K562 (cell line): ENCODE results near the gene PNPLA1. TPM values are rescaled to one million over a fixed set of nuclear protein-coding genes. Genes with fewer than 3 reads are reported as not detected.

Source experiments
- ATAC-seq: fragments of 200-7000 bp; cut with Tn5 transposase; 3 replicates; pipeline ENCODE4 v1.9.1; 2020; ENCODE audit warnings: moderate library complexity
- BruUV-seq: library from RNA; stranded (reverse); fragments of 400-500 nt; replicated peaks from 2 replicates; lab custom pipeline; 2021; lab: Mats Ljungman, UMichigan
- CTCF ChIA-PET: fragments of 300-600 bp; formaldehyde crosslinking; extraction: SDS; loops from one replicate; lab custom pipeline; 2021; ENCODE audit warnings: low intra/inter-chr PET ratio; lab: Yijun Ruan, JAX
- POLR2A ChIA-PET: fragments of 300-600, 350-650 bp; sonication (Branson Sonifier 250); formaldehyde crosslinking; extraction: SDS; loops from one replicate; lab custom pipeline; 2021; ENCODE audit warnings: antibody characterized with exemption, inconsistent platforms; lab: Yijun Ruan, JAX
- DNase-seq, 4 experiments: peaks; one replicate each; pipeline versions ENCODE4 v3.0.0 to v3.0.0-alpha.2; 2011 to 2018; ENCODE audit warnings: low spot score in 3 of 4, mixed read lengths in 3 of 4; ENCODE audit errors: extremely low read depth in 1 of 4
- FAIRE-seq: peaks from 2 replicates; lab custom pipeline; 2011; peaks lifted over from hg19 to GRCh38; lab: Jason Lieb, UNC
- H2AFZ ChIP-seq: 2 replicates; pipeline ENCODE4 v1.6.0; 2011; ENCODE audit warnings: low read depth, low read length, control low read depth, inconsistent platforms
- H3K27ac ChIP-seq: fragments of 200-600 bp; 3 replicates; pipeline ENCODE4 v1.8.0; 2011; ENCODE audit warnings: low read depth, mild to moderate bottlenecking, control low read depth, inconsistent platforms, low read length, moderate library complexity, mixed read lengths; ENCODE audit errors: extremely low read depth
- H3K27me3 ChIP-seq, 2 experiments: fragments of 300-600 bp in 1 of 2; 2 replicates in 1 of 2; 3 replicates in 1 of 2; pipeline versions ENCODE4 v1.6.0 to v1.8.0; 2011; ENCODE audit warnings: inconsistent platforms in 2 of 2, low read length in 2 of 2, mild to moderate bottlenecking in 1 of 2, mixed read lengths in 1 of 2, moderate library complexity in 1 of 2; ENCODE audit not compliant: control insufficient read depth in 2 of 2, insufficient read depth in 2 of 2
- H3K36me3 ChIP-seq: fragments of 300-600 bp; 3 replicates; pipeline ENCODE4 v1.8.0; 2011; ENCODE audit warnings: mild to moderate bottlenecking, low read length, inconsistent platforms; ENCODE audit not compliant: control insufficient read depth, insufficient read depth
- H3K4me1 ChIP-seq, 2 experiments: fragments of 200-600 bp in 1 of 2; replicated peaks in 1 of 2; 2 replicates in 1 of 2; 3 replicates in 1 of 2; pipeline versions ENCODE4 v1.5.1 to v1.8.0; 2011; ENCODE audit warnings: inconsistent platforms in 2 of 2, low read length in 2 of 2, mild to moderate bottlenecking in 1 of 2, mixed read lengths in 1 of 2, moderate library complexity in 1 of 2; ENCODE audit not compliant: control insufficient read depth in 2 of 2, insufficient read depth in 2 of 2
- H3K4me2 ChIP-seq: 2 replicates; pipeline ENCODE4 v1.6.1; 2011; ENCODE audit warnings: low read length, control low read depth, inconsistent platforms, mixed read lengths; ENCODE audit not compliant: insufficient read depth
- H3K4me3 ChIP-seq: fragments of 200-600 bp; sonication (generic), shearing (Covaris generic); 2 replicates; pipeline ENCODE4 v1.5.1; 2016; ENCODE audit warnings: control low read depth, inconsistent platforms
- H3K79me2 ChIP-seq: fragments of 200-600 bp; 3 replicates; pipeline ENCODE4 v1.8.0; 2011; ENCODE audit warnings: low read length, inconsistent platforms; ENCODE audit not compliant: control insufficient read depth, insufficient read depth
- H3K9ac ChIP-seq, 2 experiments: 2 replicates each; pipeline versions ENCODE4 v1.6.0 to v1.6.1; 2011; ENCODE audit warnings: low read depth in 2 of 2, low read length in 2 of 2, control low read depth in 1 of 2, inconsistent platforms in 1 of 2, mild to moderate bottlenecking in 1 of 2, mixed read lengths in 1 of 2; ENCODE audit not compliant: insufficient read depth in 1 of 2
- H3K9me1 ChIP-seq: one replicate; pipeline ENCODE4 v1.6.0; 2011; ENCODE audit warnings: inconsistent platforms, mild to moderate bottlenecking, low read length, moderate library complexity; ENCODE audit not compliant: control insufficient read depth, insufficient read depth
- H3K9me3 ChIP-seq: replicated peaks from 2 replicates; pipeline ENCODE4 v1.5.1; 2011; ENCODE audit warnings: low read depth, low read length, inconsistent platforms; ENCODE audit not compliant: control insufficient read depth, insufficient read depth
- H4K20me1 ChIP-seq: replicated peaks from 2 replicates; pipeline ENCODE4 v1.6.1; 2011; ENCODE audit warnings: low read length, inconsistent platforms, mixed read lengths; ENCODE audit not compliant: control insufficient read depth, insufficient read depth
- BCOR ChIP-seq: fragments of 450-650 bp; IDR thresholded peaks from 2 replicates; pipeline ENCODE4 v1.6.1; 2016
- BRCA1 ChIP-seq, 2 experiments: fragments of 450-650 bp in 1 of 2; sonication (generic) in 1 of 2; formaldehyde crosslinking in 1 of 2; IDR thresholded peaks; 2 replicates each; pipeline versions ENCODE4 v1.5.0 to v1.6.1; 2017 to 2020; ENCODE audit warnings: mild to moderate bottlenecking in 1 of 2, missing genetic modification reagents in 1 of 2
- BRD9 ChIP-seq: fragments of 450-650 bp; IDR thresholded peaks from 2 replicates; pipeline ENCODE4 v1.6.1; 2018; ENCODE audit warnings: low read depth; ENCODE audit not compliant: partially characterized antibody
- CSDE1 ChIP-seq, 2 experiments: fragments of 450-650 bp; IDR thresholded peaks; 2 replicates each; pipeline ENCODE4 v1.6.1; 2016; ENCODE audit warnings: mild to moderate bottlenecking in 1 of 2
- HLTF ChIP-seq: fragments of 450-650 bp; IDR thresholded peaks from 2 replicates; pipeline ENCODE4 v1.6.1; 2016
- MCM2 ChIP-seq: fragments of 450-650 bp; IDR thresholded peaks from 2 replicates; pipeline ENCODE4 v1.6.1; 2017; ENCODE audit warnings: low read depth, mild to moderate bottlenecking
- NFE2L1 ChIP-seq: fragments of 450-650 bp; IDR thresholded peaks from 2 replicates; pipeline ENCODE4 v1.6.1; 2016; ENCODE audit warnings: missing genetic modification characterization, low read depth, mild to moderate bottlenecking, missing compliant biosample characterization, moderate library complexity, borderline replicate concordance
- PML ChIP-seq: IDR thresholded peaks from 2 replicates; pipeline ENCODE4 v1.6.1; 2012; ENCODE audit warnings: low read length, inconsistent platforms
- RBM25 ChIP-seq: fragments of 200-400 bp; formaldehyde crosslinking; IDR thresholded peaks from 2 replicates; pipeline ENCODE4 v1.6.1; 2018; ENCODE audit warnings: low read length, low read depth, moderate library complexity; ENCODE audit not compliant: severe bottlenecking
- SAFB2 ChIP-seq: fragments of 200-400 bp; formaldehyde crosslinking; IDR thresholded peaks from 2 replicates; pipeline ENCODE4 v1.6.1; 2018; ENCODE audit warnings: borderline replicate concordance, low read length, low read depth, moderate library complexity; ENCODE audit not compliant: severe bottlenecking
- SPI1 ChIP-seq: IDR thresholded peaks from 2 replicates; pipeline ENCODE4 v1.6.1; 2011; ENCODE audit warnings: low read depth, low read length, control low read depth, borderline replicate concordance
- ZNF165 ChIP-seq: fragments of 250-450 bp; sonication (Bioruptor Pico); IDR thresholded peaks from 2 replicates; pipeline ENCODE4 v1.4.0; 2020; ENCODE audit warnings: borderline replicate concordance
- ZNF695 ChIP-seq: fragments of 450-650 bp; formaldehyde crosslinking; IDR thresholded peaks from 2 replicates; pipeline ENCODE4 v1.4.0; 2020; ENCODE audit warnings: mild to moderate bottlenecking, moderate library complexity
- ZNF75A ChIP-seq: fragments of 450-650 bp; formaldehyde crosslinking; IDR thresholded peaks from 2 replicates; pipeline ENCODE4 v1.4.0; 2020; ENCODE audit warnings: mild to moderate bottlenecking
- WGBS: fragments of 100-300 bp; shearing (Covaris generic); methylation state at CpG from one replicate; pipeline ENCODE4 v1.1.6; 2016; ENCODE audit warnings: low coverage, mixed read lengths; ENCODE audit not compliant: insufficient coverage; ENCODE audit errors: missing lambda C conversion rate; 5-methylcytosine and 5-hydroxymethylcytosine counted together
- in situ Hi-C: fragments of 300-500 bp; cut with MboI; formaldehyde crosslinking; loops from 4 replicates; pipeline ENCODE4 v1.15.0; 2018; ENCODE audit warnings: inconsistent platforms, mixed read lengths
- intact Hi-C: fragments of 100-400 bp; cut with micrococcal nuclease; formaldehyde crosslinking; loops from 2 replicates; pipeline ENCODE4 v1.14.2; 2022
- polyA plus RNA-seq, 8 experiments: library from polyadenylated mRNA; depleted of rRNA in 4 of 8; stranded (reverse) in 5 of 8; unstranded in 3 of 8; fragments of >200 nt; fragmentation: Nextera tagmentation in 2 of 8; fragmentation: Illumina TruSeq in 1 of 8; extraction: Ambion mirVana in 2 of 8; extraction: Trizol in 1 of 8; gene quantifications; 2 replicates each; pipeline versions ENCODE4 v1.2.1 to v1.2.3, GENCODE V29; 2011 to 2014; ENCODE audit warnings: inconsistent platforms in 1 of 8, missing spikeins in 1 of 8
- total RNA-seq, 7 experiments: library from RNA; depleted of rRNA in 6 of 7; stranded (reverse); fragments of >200 nt in 6 of 7; fragmentation: Illumina TruSeq in 2 of 7; extraction: Trizol in 2 of 7; gene quantifications; 2 replicates each; pipeline versions ENCODE4 v1.2.1 to v1.2.3, GENCODE V29; 2011 to 2021; ENCODE audit warnings: low replicate concordance in 1 of 7
- TF ChIP-seq, protein P1 (sequence below): fragments of 250-450 bp; sonication (Bioruptor Pico); IDR thresholded peaks from 2 replicates; pipeline ENCODE4 v1.5.0; 2021; ENCODE audit warnings: mild to moderate bottlenecking, borderline replicate concordance
- TF ChIP-seq, protein P2 (sequence below): fragments of 250-450 bp; sonication (Bioruptor Pico); IDR thresholded peaks from 2 replicates; pipeline ENCODE4 v1.5.0; 2021
- TF ChIP-seq, protein P3 (sequence below): IDR thresholded peaks from 2 replicates; pipeline ENCODE4 v1.6.1; 2016; ENCODE audit warnings: missing genetic modification characterization, missing compliant biosample characterization
- TF ChIP-seq, protein P4 (sequence below), 2 experiments: fragments of 450-650 bp in 1 of 2; sonication (generic) in 1 of 2; formaldehyde crosslinking; conservative IDR thresholded peaks; 2 replicates each; pipeline versions ENCODE4 v1.4.0 to v1.8.1; 2020 to 2022; ENCODE audit warnings: mild to moderate bottlenecking in 1 of 2, missing genetic modification reagents in 1 of 2

The PNPLA1 gene
- total and polyA plus RNA-seq, 9 of the 15 experiments (the other 6 are each of a cell fraction or from before 2014, with no cell fraction given), result 0.04 to 0.27 (median 0.13) TPM; not detected in 2

DNA sequence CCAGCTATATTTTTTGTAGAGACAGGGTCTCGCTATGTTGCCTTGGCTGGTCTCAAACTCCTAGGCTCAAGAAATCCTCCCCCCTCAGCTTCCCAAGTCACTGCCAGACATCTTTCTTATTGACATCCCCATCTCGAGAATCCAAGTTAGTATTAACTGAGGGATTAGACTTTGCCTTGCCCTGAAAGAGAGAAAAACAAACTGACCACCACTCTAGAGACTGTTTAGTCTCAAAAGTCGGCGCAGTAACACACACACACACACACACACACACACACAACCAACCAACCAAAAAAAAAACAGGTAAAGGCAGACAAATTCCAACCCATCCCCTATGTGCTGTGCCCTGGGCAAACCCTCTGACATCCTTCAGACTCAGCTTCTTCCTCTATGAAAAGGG lies 27.2 kb upstream of the PNPLA1 start:
- no peaks in the 10 kb centered on the region for H4K20me1 ChIP-seq
- TF ChIP-seq BCOR (no peak), NFE2L1 (no peak), MCM2 (no peak), RBM25 (no peak), SAFB2 (no peak), PML (no peak), CSDE1 (IDR thresholded peaks at IDR 0.05) (no peak), HLTF (no peak), BRD9 (no peak), BRCA1 (IDR thresholded peaks at IDR 0.05) (no peak), BRCA1 (CRISPR knock-in tag; IDR thresholded peaks at IDR 0.05) (no peak), ZNF75A (no peak), ZNF165 (CRISPR knock-in tag) (no peak), SPI1 (no peak), ZNF695 (no peak)
- TF ChIP-seq, protein P1, sequence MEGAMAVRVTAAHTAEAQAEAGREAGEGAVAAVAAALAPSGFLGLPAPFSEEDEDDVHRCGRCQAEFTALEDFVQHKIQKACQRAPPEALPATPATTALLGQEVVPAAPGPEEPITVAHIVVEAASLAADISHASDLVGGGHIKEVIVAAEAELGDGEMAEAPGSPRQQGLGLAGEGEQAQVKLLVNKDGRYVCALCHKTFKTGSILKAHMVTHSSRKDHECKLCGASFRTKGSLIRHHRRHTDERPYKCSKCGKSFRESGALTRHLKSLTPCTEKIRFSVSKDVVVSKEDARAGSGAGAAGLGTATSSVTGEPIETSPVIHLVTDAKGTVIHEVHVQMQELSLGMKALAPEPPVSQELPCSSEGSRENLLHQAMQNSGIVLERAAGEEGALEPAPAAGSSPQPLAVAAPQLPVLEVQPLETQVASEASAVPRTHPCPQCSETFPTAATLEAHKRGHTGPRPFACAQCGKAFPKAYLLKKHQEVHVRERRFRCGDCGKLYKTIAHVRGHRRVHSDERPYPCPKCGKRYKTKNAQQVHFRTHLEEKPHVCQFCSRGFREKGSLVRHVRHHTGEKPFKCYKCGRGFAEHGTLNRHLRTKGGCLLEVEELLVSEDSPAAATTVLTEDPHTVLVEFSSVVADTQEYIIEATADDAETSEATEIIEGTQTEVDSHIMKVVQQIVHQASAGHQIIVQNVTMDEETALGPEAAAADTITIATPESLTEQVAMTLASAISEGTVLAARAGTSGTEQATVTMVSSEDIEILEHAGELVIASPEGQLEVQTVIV, result no peak
- TF ChIP-seq, protein P2, sequence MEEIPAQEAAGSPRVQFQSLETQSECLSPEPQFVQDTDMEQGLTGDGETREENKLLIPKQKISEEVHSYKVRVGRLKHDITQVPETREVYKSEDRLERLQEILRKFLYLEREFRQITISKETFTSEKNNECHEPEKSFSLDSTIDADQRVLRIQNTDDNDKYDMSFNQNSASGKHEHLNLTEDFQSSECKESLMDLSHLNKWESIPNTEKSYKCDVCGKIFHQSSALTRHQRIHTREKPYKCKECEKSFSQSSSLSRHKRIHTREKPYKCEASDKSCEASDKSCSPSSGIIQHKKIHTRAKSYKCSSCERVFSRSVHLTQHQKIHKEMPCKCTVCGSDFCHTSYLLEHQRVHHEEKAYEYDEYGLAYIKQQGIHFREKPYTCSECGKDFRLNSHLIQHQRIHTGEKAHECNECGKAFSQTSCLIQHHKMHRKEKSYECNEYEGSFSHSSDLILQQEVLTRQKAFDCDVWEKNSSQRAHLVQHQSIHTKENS (CRISPR knock-in tag), result no peak
- TF ChIP-seq, protein P3, sequence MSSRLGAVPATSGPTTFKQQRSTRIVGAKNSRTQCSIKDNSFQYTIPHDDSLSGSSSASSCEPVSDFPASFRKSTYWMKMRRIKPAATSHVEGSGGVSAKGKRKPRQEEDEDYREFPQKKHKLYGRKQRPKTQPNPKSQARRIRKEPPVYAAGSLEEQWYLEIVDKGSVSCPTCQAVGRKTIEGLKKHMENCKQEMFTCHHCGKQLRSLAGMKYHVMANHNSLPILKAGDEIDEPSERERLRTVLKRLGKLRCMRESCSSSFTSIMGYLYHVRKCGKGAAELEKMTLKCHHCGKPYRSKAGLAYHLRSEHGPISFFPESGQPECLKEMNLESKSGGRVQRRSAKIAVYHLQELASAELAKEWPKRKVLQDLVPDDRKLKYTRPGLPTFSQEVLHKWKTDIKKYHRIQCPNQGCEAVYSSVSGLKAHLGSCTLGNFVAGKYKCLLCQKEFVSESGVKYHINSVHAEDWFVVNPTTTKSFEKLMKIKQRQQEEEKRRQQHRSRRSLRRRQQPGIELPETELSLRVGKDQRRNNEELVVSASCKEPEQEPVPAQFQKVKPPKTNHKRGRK (tag), result no peak
- TF ChIP-seq, protein P4, sequence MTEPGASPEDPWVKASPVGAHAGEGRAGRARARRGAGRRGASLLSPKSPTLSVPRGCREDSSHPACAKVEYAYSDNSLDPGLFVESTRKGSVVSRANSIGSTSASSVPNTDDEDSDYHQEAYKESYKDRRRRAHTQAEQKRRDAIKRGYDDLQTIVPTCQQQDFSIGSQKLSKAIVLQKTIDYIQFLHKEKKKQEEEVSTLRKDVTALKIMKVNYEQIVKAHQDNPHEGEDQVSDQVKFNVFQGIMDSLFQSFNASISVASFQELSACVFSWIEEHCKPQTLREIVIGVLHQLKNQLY (CRISPR knock-in tag; conservative IDR thresholded peaks at IDR 0.05), result no peak

More for the DNA sequence above, 27.2 kb upstream of the PNPLA1 start:
- intact Hi-C loops, result no loop called here
- no peak overlapping the region for H3K4me3 ChIP-seq
- no peaks in the 10 kb centered on the region for H3K9me1 ChIP-seq
- no peak overlapping the region for H2AFZ ChIP-seq
- POLR2A ChIA-PET, result interaction anchor here (0.5 to 1.0 kb wide), 4 partner anchors 9 to 135 kb away, joined by 3 to 4 read pairs (median 3); no protein-coding TSS in a partner anchor
- no peak overlapping the region for H3K9ac ChIP-seq
- BruUV-seq, result no TSS peak
- H3K4me2 ChIP-seq, result no peak overlapping the region
- no peaks in the 10 kb centered on the region for H3K79me2 ChIP-seq
- no peaks in the 10 kb centered on the region for H3K36me3 ChIP-seq
- peaks cover 0 to 7% of the 10 kb centered on the region in 2 experiments; a peak in 2 of 5 replicates for H3K4me1 ChIP-seq
- DNase-seq, result no peak
- no peaks in the 10 kb centered on the region for H3K9me3 ChIP-seq
- no peak for FAIRE-seq
- H3K27me3 ChIP-seq, result peaks cover 26 to 45% of the 10 kb centered on the region in 2 experiments
- no peak for ATAC-seq
- 3% methylated on average over 4 of the region's 4 CpGs for WGBS
- in situ Hi-C loops, result no loop called here
- CTCF ChIA-PET, result no interaction called here
- no peak overlapping the region for H3K27ac ChIP-seq
